ENCODE measurements around the gene N4BP2L2. TPM values are rescaled to one million over a fixed set of nuclear protein-coding genes. Genes with fewer than 3 reads are reported as not detected.

The N4BP2L2 gene
- total and polyA plus RNA-seq, 9 of the 15 experiments (the other 6 are each of a cell fraction or from before 2014, with no cell fraction given) = 33.9 to 76.4 (median 48.7) TPM

GRCh38 chr13:32383836-32384618 is 154.6 kb downstream of the N4BP2L2 start:
- Histone ChIP-seq H3K9me3 (replicated peaks; ENCODE audit: control insufficient read depth, insufficient read depth, low read depth, low read length) (no peaks in the 10 kb centered on the region), H3K9ac (ENCODE audit: insufficient read depth in 1 of 2, low read depth in 2 of 2, low read length in 2 of 2) (no peak overlapping the region), H3K4me3 (no peak overlapping the region), H3K27me3 (ENCODE audit: control insufficient read depth in 2 of 2, insufficient read depth in 2 of 2, low read length in 2 of 2) (no peaks in the 10 kb centered on the region), H3K36me3 (ENCODE audit: control insufficient read depth, insufficient read depth, low read length) (peaks cover 31% of the 10 kb centered on the region; the same call in 2 of the 3 replicates), H3K4me1 (replicated peaks in 1 of 2; ENCODE audit: control insufficient read depth in 2 of 2, insufficient read depth in 2 of 2, low read length in 2 of 2) (no peaks in the 10 kb centered on the region), H3K79me2 (ENCODE audit: control insufficient read depth, insufficient read depth, low read length) (no peaks in the 10 kb centered on the region), H4K20me1 (replicated peaks; ENCODE audit: control insufficient read depth, insufficient read depth, low read length) (no peaks in the 10 kb centered on the region), H3K27ac (ENCODE audit: extremely low read depth, low read depth, low read length) (no peak overlapping the region), H3K4me2 (ENCODE audit: insufficient read depth, low read length) (no peak overlapping the region), H2AFZ (ENCODE audit: low read depth, low read length) (no peak overlapping the region), H3K9me1 (ENCODE audit: control insufficient read depth, insufficient read depth, low read length) (no peaks in the 10 kb centered on the region)
- ATAC-seq (no peak), DNase-seq (ENCODE audit: extremely low read depth in 1 of 4, low spot score in 3 of 4) (no peak), FAIRE-seq (no peak)
- no TSS peak for BruUV-seq (replicated peaks)
- ChIA-PET POLR2A (no interaction called here), CTCF (ENCODE audit: low intra/inter-chr PET ratio) (no interaction called here)
- 58% methylated on average over 5 of the region's 5 CpGs for WGBS (ENCODE audit: insufficient coverage, low coverage, missing lambda C conversion rate)
- intact Hi-C loops (cut with micrococcal nuclease) = no loop called here
- in situ Hi-C loops (cut with MboI) = no loop called here
- no peak for TF ChIP-seq POLR2A (conservative IDR thresholded peaks at IDR 0.05)
- no peak for TF ChIP-seq PBX2 (CRISPR knock-in tag; IDR thresholded peaks at IDR 0.05; ENCODE audit: low read depth)
- TF ChIP-seq PBX2 (tag; conservative IDR thresholded peaks at IDR 0.05; ENCODE audit: low read depth) = peak; percentile 52
- peak; percentile 55 for TF ChIP-seq MEIS2 (IDR thresholded peaks at IDR 0.05; ENCODE audit: partially characterized antibody)
- peak; percentile 27; the same call in 1 of the 2 replicates for TF ChIP-seq PKNOX1 (IDR thresholded peaks at IDR 0.05)
- TF ChIP-seq CEBPB (tag; IDR thresholded peaks at IDR 0.05) = no peak

Small RNA genes within 50 kb of the gene (small RNA-seq; reads per million reads assigned to genes)
- gene RF00190 = not detected

Other genes starting within 250 kb of the N4BP2L2 start
- not detected in 2 replicates for gene ZAR1L, start 223.4 kb downstream of the N4BP2L2 start, total RNA-seq (2014; rRNA removed)
- gene ZAR1L, start 223.4 kb downstream of the N4BP2L2 start, total RNA-seq (2014; rRNA removed; fragmentation: Illumina TruSeq; extraction: Trizol) = not detected in 2 replicates
- not detected in 2 replicates for gene ZAR1L, start 223.4 kb downstream of the N4BP2L2 start, total RNA-seq (2015; rRNA removed; fragmentation: Illumina TruSeq; extraction: Trizol)
- not detected in 2 replicates for gene ZAR1L, start 223.4 kb downstream of the N4BP2L2 start, total RNA-seq (2021)
- not detected in 2 replicates for gene ZAR1L, start 223.4 kb downstream of the N4BP2L2 start, polyA plus RNA-seq (2011; rRNA removed)
- gene ZAR1L, start 223.4 kb downstream of the N4BP2L2 start, polyA plus RNA-seq (2014; fragmentation: Illumina TruSeq; extraction: Trizol) = not detected in 2 replicates
- not detected for gene ZAR1L, start 223.4 kb downstream of the N4BP2L2 start, polyA plus RNA-seq (2014; fragmentation: Nextera tagmentation; extraction: Ambion mirVana)
- gene ZAR1L, start 223.4 kb downstream of the N4BP2L2 start, polyA plus RNA-seq (2014; rRNA removed) = not detected in 2 replicates
- 5.8 and 9.1 TPM in 2 replicates for gene BRCA2, start 223.3 kb downstream of the N4BP2L2 start, total RNA-seq (2014; rRNA removed)
- 15.1 and 19.8 TPM in 2 replicates for gene BRCA2, start 223.3 kb downstream of the N4BP2L2 start, total RNA-seq (2014; rRNA removed; fragmentation: Illumina TruSeq; extraction: Trizol)
- gene BRCA2, start 223.3 kb downstream of the N4BP2L2 start, total RNA-seq (2015; rRNA removed; fragmentation: Illumina TruSeq; extraction: Trizol) = 14.2 and 17.3 TPM in 2 replicates
- 10.6 and 11.4 TPM in 2 replicates for gene BRCA2, start 223.3 kb downstream of the N4BP2L2 start, total RNA-seq (2021)
- gene BRCA2, start 223.3 kb downstream of the N4BP2L2 start, polyA plus RNA-seq (2011; rRNA removed) = 2.5 and 5.0 TPM in 2 replicates
- 11.5 and 12.9 TPM in 2 replicates for gene BRCA2, start 223.3 kb downstream of the N4BP2L2 start, polyA plus RNA-seq (2014; fragmentation: Illumina TruSeq; extraction: Trizol)
- gene BRCA2, start 223.3 kb downstream of the N4BP2L2 start, polyA plus RNA-seq (2014; fragmentation: Nextera tagmentation; extraction: Ambion mirVana) = 1 to 10 TPM; 4.3 to 5.6 TPM
- gene BRCA2, start 223.3 kb downstream of the N4BP2L2 start, polyA plus RNA-seq (2014; rRNA removed) = 4.1 and 9.4 TPM in 2 replicates
- gene N4BP2L1, start 110.7 kb downstream of the N4BP2L2 start, total RNA-seq (2014; rRNA removed) = not detected in 2 replicates
- 0.11 and 0.35 TPM in 2 replicates for gene N4BP2L1, start 110.7 kb downstream of the N4BP2L2 start, total RNA-seq (2014; rRNA removed; fragmentation: Illumina TruSeq; extraction: Trizol)
- 0.23 and 0.33 TPM in 2 replicates for gene N4BP2L1, start 110.7 kb downstream of the N4BP2L2 start, total RNA-seq (2015; rRNA removed; fragmentation: Illumina TruSeq; extraction: Trizol)
- 0.29 and 0.36 TPM in 2 replicates for gene N4BP2L1, start 110.7 kb downstream of the N4BP2L2 start, total RNA-seq (2021)
- gene N4BP2L1, start 110.7 kb downstream of the N4BP2L2 start, polyA plus RNA-seq (2011; rRNA removed) = 0.11 TPM in 2 replicates
- gene N4BP2L1, start 110.7 kb downstream of the N4BP2L2 start, polyA plus RNA-seq (2014; fragmentation: Illumina TruSeq; extraction: Trizol) = 0.06 TPM in 2 replicates
- gene N4BP2L1, start 110.7 kb downstream of the N4BP2L2 start, polyA plus RNA-seq (2014; fragmentation: Nextera tagmentation; extraction: Ambion mirVana) = under 1 TPM; 0.11 to 0.20 TPM
- 0.11 and 0.24 TPM in 2 replicates for gene N4BP2L1, start 110.7 kb downstream of the N4BP2L2 start, polyA plus RNA-seq (2014; rRNA removed)
- 13.1 and 13.5 TPM in 2 replicates for gene PDS5B, start 47.7 kb upstream of the N4BP2L2 start, total RNA-seq (2014; rRNA removed)
- 14.4 and 15.6 TPM in 2 replicates for gene PDS5B, start 47.7 kb upstream of the N4BP2L2 start, total RNA-seq (2014; rRNA removed; fragmentation: Illumina TruSeq; extraction: Trizol)
- gene PDS5B, start 47.7 kb upstream of the N4BP2L2 start, total RNA-seq (2015; rRNA removed; fragmentation: Illumina TruSeq; extraction: Trizol) = 19.3 and 20.8 TPM in 2 replicates
- 23.7 TPM in 2 replicates for gene PDS5B, start 47.7 kb upstream of the N4BP2L2 start, total RNA-seq (2021)
- gene PDS5B, start 47.7 kb upstream of the N4BP2L2 start, polyA plus RNA-seq (2011; rRNA removed) = 6.2 and 10.2 TPM in 2 replicates
- gene PDS5B, start 47.7 kb upstream of the N4BP2L2 start, polyA plus RNA-seq (2014; fragmentation: Illumina TruSeq; extraction: Trizol) = 12.6 and 19.2 TPM in 2 replicates
- gene PDS5B, start 47.7 kb upstream of the N4BP2L2 start, polyA plus RNA-seq (2014; fragmentation: Nextera tagmentation; extraction: Ambion mirVana) = 1 to 10 TPM; 6.2 TPM
- gene PDS5B, start 47.7 kb upstream of the N4BP2L2 start, polyA plus RNA-seq (2014; rRNA removed) = 10.6 and 13.0 TPM in 2 replicates